Inferior parietal cortex (tissue), 1 donor: Measurements from ENCODE around the gene TNFSF8.

ENCODE experiments used
- DNase-seq: peaks from one replicate; pipeline ENCODE4 v3.0.0-alpha.2; 2016; ENCODE audit errors: extremely low spot score

TNFSF8 gene, protein sequence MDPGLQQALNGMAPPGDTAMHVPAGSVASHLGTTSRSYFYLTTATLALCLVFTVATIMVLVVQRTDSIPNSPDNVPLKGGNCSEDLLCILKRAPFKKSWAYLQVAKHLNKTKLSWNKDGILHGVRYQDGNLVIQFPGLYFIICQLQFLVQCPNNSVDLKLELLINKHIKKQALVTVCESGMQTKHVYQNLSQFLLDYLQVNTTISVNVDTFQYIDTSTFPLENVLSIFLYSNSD

DNA sequence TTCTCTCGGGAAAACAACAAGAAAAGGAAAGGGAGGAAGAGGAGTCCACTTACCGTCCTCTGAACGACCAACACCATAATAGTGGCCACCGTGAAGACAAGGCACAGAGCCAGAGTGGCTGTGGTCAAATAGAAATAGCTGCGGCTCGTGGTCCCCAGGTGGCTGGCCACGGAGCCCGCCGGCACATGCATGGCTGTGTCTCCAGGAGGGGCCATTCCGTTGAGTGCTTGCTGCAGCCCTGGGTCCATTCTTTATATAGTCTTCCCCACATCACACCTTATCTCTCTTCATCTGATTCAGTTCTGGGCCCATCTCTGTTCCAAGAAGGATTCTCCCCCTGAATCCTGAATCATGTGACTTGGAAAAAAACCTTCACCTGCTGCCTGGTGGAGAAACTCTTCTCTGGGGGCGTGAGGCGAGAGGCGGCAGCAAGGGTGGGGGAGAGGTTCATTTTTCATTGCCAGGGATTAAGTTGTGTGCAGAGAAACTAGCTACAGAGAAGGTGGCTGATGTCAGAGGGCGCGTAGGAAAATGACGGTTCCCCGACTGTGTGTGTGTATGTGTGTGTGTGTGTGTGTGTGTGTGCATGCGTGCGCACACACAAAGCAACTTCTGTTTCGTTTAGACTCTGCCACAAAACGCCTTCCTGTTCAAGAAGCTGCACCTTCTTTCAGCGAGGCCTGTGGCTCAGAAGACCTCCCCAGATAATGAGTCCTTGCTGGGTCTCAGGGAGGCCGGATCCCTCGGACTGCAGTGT is at the start of gene TNFSF8:
Gene TNFSF8, minus strand, starts transcription at position 536 of the 757 bp plus-strand sequence. Its CDS starts 288 bp downstream, at position 248.
- DNase-seq, result no peak

DNA sequence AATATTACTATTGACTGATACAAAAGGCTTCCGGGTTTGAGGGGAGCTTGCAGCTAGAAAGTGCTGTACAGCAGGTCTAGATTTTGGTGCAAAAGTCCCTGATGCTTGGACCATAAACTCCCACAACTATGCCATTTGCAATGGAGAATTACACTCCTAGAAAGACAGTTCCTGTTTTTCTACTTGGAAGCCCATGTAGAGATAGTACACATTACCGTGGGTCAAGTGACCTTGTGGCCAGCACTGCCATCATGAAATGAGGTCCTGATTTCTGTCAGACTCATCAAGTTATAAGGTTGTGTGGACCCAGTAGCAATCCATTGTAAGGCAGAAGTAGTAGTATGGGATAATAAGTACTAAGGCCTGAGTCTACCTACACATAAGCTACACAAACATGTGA is 42.8 kb upstream of the TNFSF8 start:
- no peak for DNase-seq

DNA sequence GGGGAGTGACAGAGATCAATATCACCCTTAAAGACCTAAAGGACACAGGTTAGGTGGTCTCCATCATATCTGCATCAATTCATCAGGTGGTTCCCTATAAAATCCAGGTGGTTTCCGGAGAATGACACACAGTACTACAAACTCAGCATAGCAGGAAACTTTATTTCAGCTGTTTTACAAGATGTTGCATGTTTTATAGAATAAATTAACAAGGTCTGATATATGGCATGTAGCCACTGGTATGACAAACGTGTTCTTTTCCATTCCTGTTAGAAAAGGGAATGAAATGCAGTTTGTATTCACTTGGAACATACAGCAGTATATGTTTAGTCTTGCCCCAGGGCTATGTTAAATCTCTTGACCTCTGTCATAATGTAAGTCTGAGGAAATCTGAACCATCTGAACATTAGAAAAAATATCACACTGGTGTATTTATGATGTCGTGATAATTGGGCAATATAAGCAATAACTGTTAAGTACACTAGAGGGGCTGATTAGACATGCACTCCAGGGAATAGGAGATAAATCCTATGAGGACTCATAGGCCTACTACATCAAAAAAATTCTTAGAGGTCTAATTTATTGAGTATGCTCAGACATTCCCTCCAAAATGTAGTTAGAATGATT is 42.2 kb upstream of the TNFSF8 start:
- DNase-seq, result no peak

DNA sequence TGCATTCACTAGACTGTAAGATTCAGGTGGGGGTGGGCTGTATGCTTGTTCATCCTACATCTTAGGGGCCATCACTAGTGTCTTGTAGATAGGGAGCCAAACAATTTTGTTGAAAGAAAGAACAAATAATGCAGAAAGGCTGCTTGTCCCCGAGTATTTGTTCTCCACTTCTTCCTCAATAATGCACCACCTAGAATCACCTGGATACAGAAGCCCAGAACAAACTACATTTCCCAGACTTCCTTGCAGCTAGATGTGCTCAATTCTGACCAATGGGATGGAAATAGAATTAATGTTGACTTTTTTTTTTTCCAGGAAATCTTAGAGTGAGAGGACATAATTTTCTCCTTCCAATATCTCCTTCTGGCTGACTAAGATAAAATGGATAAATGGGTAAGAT is 38.9 kb upstream of the TNFSF8 start:
- DNase-seq, result no peak

DNA sequence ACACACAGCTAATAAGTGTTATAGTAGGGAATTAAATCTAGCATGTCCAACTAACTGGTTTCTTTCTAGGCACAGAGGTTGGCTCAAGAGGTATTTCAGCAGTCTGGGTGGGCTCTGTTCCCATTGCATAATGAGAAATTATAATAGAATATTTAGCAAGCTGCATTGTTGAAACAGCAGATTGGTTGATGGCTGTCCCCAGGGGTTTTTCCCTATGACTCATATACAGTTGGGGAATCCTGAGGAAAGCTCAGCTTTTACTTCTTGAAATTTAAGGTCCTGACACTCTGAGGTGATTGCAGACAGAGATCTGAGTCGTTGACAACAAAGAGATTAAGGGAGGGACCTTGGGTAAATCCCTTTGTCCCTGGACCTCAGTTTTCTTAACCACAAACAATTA is 38.3 kb upstream of the TNFSF8 start:
- no peak for DNase-seq

DNA sequence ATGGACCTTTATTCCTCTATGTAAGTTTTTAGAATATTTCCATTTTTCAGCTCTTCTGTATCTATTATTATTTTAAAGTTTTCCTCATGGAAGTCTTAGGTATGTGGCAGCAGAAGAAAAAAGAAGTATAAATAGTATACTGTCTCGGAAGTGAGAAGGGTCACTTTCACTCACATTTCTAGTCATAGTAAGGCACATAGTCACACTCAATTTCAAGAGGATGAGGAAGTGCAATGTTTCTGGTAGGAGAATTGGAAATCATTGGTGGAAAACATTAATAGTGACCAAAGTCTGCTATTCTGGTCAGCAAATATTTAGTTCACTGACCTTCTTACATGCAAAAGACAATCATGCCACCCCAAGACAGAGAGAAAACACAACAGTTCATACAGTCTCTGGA is 35.2 kb upstream of the TNFSF8 start:
- DNase-seq, result no peak

DNA sequence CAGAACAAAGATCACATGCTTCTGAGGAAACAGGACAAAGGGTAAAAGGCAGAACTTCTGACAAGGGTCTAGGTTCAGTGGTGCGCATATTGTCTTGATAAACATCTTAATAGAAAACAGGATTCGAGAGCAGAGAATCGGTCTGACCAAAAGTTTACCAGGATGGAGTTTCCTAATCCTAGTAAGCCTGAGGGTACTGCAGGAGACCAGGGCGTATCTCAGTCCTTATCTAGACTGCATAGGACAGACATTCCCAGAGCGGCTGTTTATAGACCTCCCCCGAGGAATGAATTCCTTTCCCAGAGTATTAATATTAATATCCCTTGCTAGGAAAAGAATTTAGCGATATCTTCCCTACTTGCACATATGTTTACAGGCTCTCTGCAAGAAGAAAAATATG is 32.4 kb upstream of the TNFSF8 start:
- DNase-seq, result no peak

DNA sequence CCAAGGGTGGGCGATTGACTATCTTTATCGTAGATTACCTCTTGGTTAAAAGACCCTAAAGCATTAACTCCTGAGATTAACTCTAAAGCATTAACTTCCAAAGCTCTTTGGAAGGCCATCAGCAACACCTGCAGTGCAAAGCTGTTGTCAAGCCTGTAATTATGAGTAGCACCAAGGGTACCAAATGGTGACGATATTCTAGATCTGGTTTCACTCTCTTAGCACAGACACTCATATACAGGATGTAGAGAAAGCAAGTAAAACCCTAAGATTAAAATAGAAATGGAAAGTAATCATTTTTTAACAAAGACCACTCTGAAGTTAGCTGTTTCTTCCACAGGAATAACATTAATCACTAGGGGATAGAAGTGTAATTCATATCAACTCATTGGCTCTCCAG is 29.9 kb upstream of the TNFSF8 start:
- DNase-seq, result no peak

DNA sequence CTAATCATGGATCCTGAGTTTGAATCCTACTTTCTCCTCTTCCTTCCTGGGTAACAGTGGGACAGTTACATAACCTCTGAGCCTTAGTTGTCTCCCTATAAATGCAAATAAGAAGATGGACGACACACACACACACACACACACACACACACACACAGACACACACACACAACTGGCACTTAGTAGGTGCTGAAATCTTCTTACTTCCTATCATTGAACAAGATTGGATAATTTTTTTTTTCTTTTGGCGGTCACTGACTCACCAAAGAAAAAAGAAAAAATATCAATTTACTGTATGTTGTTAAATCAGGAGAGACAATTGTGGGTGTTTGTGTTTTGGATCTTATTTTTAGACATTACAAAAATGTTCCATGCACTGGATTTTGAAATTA is 28.4 kb upstream of the TNFSF8 start:
- no peak for DNase-seq

DNA sequence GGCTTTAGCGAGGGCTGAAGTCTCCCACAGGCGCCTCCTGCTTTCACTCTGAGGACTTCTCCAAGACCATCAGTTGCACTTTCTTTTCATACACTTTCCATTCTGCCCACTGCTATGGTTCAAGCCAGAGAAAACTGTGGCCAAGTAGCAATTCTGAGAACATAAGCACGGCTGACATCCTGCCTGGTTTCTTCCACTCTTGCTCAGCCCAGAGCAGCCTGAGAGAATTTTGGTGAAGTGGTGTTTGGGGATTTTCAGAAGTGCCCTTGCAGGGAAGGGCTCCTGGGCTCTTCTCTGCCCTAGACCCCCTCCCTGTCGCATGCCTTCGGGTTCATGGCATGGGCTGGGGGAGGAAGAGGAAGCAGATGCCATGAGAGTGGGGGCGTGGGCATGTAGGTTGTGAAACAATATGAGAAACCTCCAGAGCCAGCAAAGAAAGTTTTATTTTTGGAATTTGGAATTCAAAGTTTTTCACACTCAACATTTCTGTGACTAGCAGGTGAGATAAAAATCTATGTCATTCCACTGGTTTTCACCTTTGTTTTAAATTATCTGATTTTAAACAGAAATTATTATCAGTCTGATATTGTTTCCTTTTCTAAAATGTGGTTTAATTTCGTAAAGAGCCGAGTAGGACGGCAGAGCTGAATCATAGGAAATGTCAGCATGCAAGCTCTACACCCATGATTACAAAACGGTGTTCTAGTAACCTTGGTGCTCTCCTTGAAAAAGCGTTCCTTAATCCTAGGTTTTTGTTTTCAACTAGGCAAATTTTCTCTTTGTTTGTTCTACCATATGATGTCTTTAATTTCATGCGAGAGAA is 27.8 kb upstream of the TNFSF8 start:
- no peak for DNase-seq

DNA sequence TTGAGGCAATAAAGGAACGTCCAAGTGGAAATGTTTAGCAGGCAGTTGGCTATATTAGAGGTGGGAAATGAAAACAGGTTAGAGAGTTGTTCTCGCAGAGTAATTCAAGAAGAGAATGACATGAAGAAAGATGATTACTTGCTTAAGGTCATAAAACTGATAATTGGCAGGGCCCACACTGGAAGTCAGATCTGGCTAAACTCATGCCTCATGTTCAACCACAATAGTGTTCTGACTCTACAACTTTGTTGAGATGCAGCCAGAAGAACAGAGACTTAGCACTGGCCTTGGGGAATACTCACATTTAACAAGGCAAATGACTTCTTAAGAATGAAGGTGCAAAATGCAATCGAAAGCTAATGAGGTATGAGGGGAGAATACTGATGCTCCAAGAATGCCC is 27.2 kb upstream of the TNFSF8 start:
- DNase-seq, result no peak

DNA sequence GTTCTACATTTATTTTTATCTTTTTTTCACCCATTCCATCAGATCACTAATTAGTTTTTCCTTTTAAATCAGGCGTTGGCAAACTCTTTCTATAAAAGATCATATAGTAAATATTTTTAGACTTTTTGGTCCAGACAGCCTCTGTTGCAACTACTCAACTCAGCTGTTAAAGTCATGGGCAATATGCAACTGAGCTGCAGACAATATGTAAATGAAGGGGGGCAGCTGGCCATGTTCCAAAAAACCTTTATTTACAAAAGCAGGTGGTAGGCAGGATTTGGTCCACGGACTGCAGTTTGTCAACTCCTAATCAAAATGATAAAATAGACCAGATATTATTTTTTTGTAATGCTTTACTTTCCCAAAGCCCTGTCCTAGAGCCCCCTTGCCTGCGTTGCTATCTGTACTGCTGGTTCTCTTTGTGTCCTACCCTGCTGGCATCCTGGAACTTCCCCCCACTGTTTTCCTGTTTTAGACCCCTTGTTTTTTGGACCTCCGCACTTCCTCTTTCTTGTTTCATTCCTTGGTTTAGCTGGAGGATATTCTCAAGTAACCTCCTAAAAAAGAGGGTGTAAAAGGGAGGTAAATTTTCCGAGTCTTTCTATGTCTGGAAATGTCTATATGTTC is 24.7 kb upstream of the TNFSF8 start:
- no peak for DNase-seq

DNA sequence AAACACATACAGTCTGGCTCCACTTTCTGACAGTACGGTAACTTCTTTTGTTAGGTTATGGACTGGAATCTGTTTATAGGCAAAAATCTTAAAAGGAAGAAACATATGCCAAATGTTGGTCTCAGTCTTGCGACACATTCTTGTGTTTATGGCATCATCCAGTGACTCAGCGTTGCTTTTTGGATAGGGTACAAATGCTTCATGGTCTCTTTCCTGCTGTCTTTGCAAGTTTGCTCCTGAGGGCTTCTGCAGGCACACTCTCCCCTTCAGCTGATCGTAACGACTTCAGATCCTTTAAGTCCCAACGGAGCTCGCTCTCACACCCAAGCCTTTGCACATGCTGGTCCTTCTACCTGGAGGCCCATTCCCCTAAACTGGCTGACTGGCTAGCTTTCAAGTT is 23.6 kb upstream of the TNFSF8 start:
- DNase-seq, result peak; percentile 27

DNA sequence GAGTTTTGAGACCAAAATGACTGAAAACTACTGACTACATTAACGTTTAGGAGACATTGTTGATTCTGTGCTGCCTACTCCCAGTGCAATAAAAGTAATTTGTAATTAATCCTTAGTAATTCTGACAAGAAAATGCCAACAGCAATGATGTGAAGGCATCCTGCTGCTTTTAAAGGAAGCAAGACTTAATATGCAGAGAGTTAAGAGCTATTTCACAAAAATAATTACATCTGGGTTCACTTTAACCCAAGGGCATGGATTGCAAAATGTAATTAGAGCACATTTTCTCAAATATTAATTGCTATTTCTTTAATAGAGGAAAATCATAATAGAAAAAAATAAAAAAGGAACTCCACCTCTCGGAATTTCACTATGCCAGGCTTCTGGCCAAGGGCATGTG is 22.7 kb upstream of the TNFSF8 start:
- no peak for DNase-seq

DNA sequence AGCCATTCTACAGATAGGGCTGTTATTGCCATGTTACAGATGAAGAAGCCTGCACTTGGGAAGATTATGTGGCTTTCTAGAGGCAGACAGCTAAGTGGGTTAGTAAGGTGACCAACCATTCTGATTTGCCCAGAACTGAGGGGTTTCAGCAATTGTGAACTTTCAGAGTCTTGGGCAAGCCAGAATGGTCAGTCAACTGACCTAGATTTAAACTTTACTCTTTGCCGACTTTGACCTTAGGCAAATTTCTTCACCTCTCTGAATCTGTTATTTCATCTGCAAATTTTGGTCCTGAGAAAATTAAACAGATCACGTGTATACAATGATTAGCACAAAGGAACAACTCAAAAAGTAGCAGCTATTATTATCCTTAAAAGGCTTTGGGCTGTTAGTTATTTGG is 20.4 kb upstream of the TNFSF8 start:
- DNase-seq, result no peak

DNA sequence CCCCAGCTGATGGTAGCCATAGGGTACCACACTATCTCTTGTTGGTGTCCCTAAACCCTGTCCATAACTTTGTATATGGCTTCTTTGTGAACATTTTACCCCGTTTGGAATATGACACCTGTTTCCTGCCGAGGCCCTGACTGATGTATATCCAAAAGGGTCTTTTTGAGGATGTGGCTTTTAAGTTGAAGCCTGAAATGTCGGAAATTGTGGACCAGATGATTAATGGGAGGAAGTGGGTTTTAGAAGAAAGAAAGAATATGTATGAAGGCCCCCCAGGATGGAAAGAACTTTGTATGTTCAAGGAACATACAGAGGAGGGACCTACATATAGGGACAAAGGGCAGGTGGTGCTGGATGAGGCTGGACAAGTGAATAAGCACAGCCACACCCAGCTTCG is 16.7 kb upstream of the TNFSF8 start:
- DNase-seq, result no peak

DNA sequence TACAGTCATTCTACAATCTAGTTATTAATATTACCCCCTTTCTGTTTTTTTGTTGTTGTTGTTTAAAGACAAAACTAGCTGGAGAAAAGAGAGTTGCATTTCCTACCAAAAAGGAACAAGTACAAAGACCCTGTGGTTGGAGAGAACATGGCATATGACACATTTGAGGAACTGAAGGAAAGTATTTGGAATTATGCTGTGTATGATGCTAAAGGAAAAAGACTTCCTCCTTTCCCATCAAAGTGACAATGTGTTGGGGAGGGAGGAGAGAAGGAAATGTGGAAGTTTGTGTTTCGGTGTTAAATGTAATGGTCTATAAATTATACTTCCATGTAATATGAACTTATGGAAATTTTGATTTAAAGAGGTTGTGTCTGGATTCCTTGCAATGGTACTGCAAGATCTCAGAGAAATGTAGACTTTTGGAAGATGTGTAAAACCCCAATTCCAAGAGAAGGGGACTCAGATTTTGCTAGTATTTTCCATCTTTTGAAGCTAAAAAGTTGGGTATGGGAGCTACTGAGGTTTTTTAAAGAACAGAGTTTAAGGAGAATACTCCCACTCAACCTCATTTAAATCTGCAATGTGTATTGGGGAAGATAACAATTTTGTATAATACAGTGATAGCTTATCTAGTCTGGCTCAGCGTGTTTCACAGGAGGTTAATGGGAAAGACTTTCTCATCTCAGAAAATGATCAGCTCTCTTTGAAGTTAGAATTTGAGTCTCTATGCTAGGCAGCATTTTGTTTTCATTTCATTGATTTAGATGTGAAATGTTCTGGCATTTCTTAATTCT is 15.4 kb upstream of the TNFSF8 start:
- DNase-seq, result no peak

DNA sequence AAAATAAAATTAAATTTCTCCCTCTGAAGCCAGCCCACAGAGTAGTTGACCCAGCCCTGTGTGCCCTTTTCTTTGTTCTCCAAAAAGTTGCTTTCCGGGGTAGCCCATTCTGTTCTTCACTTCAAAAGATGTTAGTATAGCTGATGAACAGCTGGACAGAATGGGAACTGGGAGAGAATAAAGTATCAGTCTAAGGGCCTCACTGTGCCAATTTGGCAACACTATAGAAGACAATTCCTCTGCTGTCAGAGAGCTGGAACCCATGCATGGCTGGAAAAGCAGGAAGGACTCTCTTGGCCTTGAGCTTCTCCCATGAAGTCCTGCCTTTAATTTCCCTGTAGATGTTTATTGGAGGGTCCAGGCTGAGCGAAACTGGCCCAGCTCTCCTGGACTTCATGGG is 11.0 kb upstream of the TNFSF8 start:
- no peak for DNase-seq

DNA sequence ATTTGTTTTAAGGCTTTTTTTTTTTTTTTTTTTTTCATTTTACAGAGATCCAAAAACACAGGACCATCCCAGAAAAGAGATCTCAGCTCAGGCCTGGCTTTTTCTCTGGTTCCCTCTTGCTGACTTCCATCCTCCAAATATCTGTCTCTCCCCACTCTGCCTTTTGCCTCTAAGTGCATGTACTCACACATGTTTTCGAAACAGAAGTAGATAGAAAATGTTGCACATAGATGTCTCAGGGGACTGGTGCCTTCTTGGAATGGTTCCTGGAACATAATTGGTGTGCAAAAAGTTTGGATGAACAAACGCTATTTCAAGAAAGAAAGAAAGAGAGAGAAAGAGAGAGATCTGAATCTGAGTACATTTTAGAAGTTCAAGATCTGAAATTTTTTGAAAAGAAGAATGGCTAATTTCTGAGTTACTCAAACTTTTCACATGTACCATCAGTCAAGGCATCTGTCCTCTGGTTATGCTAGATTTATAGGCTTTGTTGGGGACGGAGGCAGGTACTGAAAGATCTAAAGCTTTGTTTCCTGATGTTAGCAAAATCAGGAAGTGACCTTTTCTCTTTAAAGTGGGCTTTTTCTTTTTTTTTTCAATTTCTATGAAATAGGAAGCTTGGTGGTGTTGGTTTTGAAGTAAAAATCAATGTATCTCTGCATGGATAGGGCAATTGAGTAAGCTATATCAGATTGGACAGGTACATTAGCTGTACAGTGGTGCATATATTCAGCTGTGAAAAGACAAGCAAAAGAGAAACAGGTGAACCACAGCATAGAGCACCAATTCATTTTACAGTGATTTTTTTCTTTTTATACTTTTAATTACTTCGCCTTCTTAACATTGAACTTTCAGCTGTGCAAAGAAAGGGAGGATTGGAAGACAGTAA is 8.5 kb upstream of the TNFSF8 start:
- DNase-seq, result no peak

DNA sequence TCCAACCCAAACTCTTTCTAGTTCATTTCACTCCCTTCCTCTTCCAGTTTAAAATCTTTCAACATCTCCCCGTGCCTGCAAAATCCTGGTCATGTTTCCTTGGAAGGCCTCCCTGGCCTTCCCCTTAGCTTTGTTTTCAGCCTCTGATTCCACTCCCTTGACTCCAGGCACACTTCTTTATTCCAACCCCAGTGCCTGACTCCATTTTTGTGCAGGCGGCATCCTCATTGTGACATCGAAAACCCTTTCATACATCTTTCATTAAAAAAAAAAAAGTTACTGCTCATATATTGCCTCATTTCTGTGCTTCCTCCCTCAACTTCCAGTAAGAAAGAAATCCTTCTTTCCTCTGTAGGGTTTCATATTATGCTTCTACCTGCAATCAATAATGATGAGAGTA is 7.1 kb upstream of the TNFSF8 start:
- no peak for DNase-seq
